IPS DF 6.9 (cell line): ENCODE data around the gene FGF21.

ENCODE experiments used
- DNase-seq: peaks from one replicate; pipeline ENCODE4 v3.0.0-alpha.2; 2013; ENCODE audit warnings: low read depth, low spot score
- H3K27ac ChIP-seq: one replicate; pipeline ENCODE4 v1.5.1; 2013; ENCODE audit warnings: low read length, control low read depth
- H3K27me3 ChIP-seq: 2 replicates; pipeline ENCODE4 v1.6.1; 2013; ENCODE audit warnings: mild to moderate bottlenecking, low read length; ENCODE audit not compliant: control insufficient read depth, insufficient read depth
- H3K36me3 ChIP-seq: 2 replicates; pipeline ENCODE4 v1.6.1; 2013; ENCODE audit warnings: low read length; ENCODE audit not compliant: control insufficient read depth, insufficient read depth
- H3K4me1 ChIP-seq: 2 replicates; pipeline ENCODE4 v1.6.1; 2013; ENCODE audit warnings: low read length; ENCODE audit not compliant: control insufficient read depth, insufficient read depth
- H3K4me3 ChIP-seq: 2 replicates; pipeline ENCODE4 v1.5.1; 2013; ENCODE audit warnings: mild to moderate bottlenecking, low read length
- H3K9me3 ChIP-seq: 2 replicates; pipeline ENCODE4 v1.6.1; 2013; ENCODE audit warnings: low read length, inconsistent platforms; ENCODE audit not compliant: control insufficient read depth, insufficient read depth
- WGBS: extraction: QIAGEN DNeasy Blood & Tissue Kit; methylation state at CpG from one replicate; pipeline ENCODE4 v1.1.7; 2013; ENCODE audit warnings: mixed read lengths, missing lambda C conversion rate; ENCODE audit not compliant: insufficient read length, insufficient coverage; 5-methylcytosine and 5-hydroxymethylcytosine counted together

FGF21 gene

DNA sequence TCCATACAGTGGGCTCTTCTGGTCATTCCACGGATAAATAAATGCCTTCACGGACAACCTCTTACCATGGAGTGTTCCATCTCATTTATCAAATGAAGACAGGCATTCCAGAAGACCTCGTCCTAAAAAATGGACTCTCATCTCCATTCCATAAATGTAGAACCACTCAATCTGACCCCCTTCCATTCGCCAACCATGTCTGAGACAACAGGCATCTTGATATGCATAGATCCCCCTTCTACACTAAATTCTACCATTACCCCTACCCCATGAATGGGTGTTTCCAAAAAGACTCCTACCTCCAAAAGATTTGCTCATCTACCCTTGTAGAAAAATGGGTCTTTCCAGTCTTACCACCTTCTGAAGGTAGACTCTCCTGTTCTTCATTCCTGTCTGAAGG is 23.9 kb upstream of the FGF21 start:
- Histone ChIP-seq H3K9me3 (no peaks in the 10 kb centered on the region), H3K4me3 (no peak overlapping the region), H3K36me3 (no peaks in the 10 kb centered on the region), H3K27ac (no peak overlapping the region), H3K4me1 (0 out of 2 replicates have a peak, but pooled peaks cover 1% of the 10 kb centered on the region), H3K27me3 (no peaks in the 10 kb centered on the region)
- no peak for DNase-seq
- no CpG with 5 or more reads among the region's 4 CpGs for WGBS

DNA sequence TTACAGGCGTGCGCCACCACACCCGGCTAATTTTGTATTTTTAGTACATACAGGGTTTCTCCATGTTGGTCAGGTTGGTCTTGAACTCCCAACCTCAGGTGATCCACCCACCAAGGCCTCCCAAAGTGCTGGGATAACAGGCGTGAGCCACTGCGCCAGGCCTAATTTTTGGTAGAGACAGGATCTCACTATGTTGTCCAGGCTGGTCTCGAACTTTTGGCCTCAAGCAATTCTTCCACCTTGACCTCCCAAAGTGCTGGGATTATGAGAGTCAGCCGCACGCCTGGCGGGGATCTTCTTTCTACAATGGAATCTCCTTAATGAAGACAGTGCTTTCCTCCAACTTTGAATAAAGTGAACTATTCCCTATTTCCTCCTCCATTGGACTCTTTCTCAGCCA is 20.7 kb upstream of the FGF21 start:
- no peak for DNase-seq
- Histone ChIP-seq H3K4me3 (no peak overlapping the region), H3K27ac (no peak overlapping the region), H3K36me3 (no peaks in the 10 kb centered on the region), H3K9me3 (no peaks in the 10 kb centered on the region), H3K4me1 (no peaks in the 10 kb centered on the region; the same call in 1 of the 2 replicates), H3K27me3 (no peaks in the 10 kb centered on the region; the same call in 1 of the 2 replicates)
- no CpG with 5 or more reads among the region's 9 CpGs for WGBS

DNA sequence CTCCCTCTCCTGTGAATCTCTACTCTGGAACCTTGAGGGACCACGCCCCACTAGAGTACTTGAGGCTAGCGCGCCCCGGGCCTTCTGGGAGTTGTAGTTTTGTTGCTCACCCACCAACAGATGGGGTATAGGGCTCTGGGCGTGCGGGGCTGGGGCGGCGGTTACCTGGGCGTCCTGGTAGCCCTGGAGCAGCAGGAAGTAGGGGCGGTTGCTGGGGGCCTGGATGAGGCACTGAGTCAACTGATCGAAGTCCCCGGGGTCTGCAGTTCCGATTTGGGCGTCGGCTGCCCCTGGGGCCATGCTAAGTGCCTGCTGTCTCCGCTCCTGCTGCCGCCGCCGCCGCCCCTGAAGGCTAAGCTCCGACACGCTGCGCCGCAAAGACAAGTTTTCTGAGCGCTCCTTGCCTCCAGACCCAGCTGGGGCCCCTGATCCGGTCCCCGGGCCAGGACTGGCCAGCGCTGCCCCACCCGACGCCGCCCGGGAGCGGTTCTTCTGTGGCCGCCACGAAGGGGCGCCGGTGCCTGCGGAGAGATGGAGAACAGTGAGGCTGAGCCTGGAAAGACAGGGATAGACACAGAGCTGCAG is 20.2 kb upstream of the FGF21 start:
- Histone ChIP-seq H3K4me1 (peaks cover 3% of the 10 kb centered on the region), H3K27me3 (no peaks in the 10 kb centered on the region; the same call in 1 of the 2 replicates), H3K9me3 (no peaks in the 10 kb centered on the region), H3K4me3 (peak overlapping the region; percentile 58; the same call in 1 of the 2 replicates), H3K27ac (no peak overlapping the region), H3K36me3 (no peaks in the 10 kb centered on the region)
- DNase-seq: no peak
- whole genome bisulfite sequencing: no CpG with 5 or more reads among the region's 38 CpGs

DNA sequence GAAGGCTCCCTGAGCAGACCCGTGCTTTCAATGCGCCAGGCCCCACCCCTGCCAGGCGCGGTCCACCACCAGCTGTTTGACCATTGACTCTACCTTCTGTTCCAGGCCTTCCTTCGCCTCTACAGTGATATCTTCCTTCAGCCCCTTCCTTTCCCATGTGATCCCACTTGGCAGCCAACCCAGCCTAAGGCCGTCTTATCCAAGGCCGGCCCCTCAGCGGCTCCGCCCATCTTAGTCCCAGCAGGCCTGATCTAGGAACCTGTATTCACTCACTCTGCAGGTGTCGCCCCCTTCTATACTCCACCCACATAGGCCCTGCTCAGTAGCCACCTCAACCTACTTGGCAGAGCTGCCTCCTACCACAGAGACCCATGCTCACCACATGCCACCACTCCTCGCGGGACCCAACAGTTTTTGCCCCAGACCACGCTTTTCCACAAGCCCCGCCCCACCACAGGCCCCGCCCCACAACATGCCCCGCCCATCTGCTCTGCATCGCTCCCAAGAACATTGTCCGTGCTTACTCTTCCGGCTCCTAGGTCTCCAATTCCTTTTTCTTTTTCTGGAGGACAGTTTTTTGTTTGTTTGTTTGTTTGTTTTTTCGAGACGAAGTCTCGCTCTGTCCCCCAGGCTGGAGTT is 17.8 kb upstream of the FGF21 start:
- no peak overlapping the region for H3K27ac ChIP-seq

DNA sequence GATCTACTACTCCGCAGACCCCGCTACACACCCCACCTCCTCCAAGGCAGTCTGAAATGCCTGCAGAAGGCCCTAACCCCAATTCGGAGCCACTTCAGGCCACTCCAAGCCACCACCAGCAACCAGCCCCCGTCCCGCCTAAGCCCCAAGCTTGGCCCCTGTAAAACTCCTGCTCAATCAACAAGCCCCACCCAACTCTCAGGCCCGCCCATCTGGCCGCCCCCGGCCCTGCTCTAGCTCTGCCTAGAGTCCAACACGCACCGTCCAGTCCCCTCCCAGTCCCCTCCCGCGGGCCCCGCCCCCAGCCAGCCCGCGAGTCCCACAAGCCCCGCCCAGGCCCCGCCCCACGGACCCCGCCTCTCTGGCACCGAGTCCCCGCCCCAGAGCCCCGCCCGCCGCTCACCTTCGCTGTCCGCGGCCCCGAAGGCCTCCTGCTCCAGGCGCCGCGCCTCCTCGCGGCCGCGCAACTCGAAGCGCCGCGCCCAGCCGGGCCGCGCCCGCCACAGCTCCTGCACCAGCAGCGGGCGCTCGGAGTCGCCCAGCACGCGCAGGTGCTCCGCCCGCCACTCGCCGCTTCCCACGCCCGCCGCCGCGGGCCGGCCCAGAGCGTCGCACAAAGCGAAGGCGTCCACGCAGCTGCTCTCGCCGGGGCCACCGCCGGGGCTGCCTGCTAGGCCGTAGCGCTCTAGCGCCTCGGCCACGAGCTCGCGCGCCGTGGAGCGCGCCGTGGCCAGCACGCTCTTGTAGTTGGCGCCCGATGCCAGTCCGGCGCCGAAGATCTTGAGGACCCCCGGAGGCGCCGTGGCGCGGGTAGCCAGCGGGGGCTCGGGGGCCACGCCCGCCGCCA is 16.5 kb upstream of the FGF21 start:
- no peak for DNase-seq
- H3K9me3 ChIP-seq: no peaks in the 10 kb centered on the region
- no peaks in the 10 kb centered on the region; the same call in 1 of the 2 replicates for H3K27me3 ChIP-seq
- H3K4me3 ChIP-seq: peak overlapping the region; percentile 47
- H3K4me1 ChIP-seq: peaks cover 10% of the 10 kb centered on the region
- H3K36me3 ChIP-seq: no peaks in the 10 kb centered on the region
- no peak overlapping the region for H3K27ac ChIP-seq
- WGBS: no CpG with 5 or more reads among the region's 96 CpGs

More for the DNA sequence above, 17.8 kb upstream of the FGF21 start:
- Histone ChIP-seq H3K4me1 (peaks cover 10% of the 10 kb centered on the region), H3K27me3 (no peaks in the 10 kb centered on the region; the same call in 1 of the 2 replicates), H3K9me3 (no peaks in the 10 kb centered on the region), H3K36me3 (no peaks in the 10 kb centered on the region), H3K4me3 (no peak overlapping the region)
- no CpG with 5 or more reads among the region's 22 CpGs for WGBS
- DNase-seq: no peak

DNA sequence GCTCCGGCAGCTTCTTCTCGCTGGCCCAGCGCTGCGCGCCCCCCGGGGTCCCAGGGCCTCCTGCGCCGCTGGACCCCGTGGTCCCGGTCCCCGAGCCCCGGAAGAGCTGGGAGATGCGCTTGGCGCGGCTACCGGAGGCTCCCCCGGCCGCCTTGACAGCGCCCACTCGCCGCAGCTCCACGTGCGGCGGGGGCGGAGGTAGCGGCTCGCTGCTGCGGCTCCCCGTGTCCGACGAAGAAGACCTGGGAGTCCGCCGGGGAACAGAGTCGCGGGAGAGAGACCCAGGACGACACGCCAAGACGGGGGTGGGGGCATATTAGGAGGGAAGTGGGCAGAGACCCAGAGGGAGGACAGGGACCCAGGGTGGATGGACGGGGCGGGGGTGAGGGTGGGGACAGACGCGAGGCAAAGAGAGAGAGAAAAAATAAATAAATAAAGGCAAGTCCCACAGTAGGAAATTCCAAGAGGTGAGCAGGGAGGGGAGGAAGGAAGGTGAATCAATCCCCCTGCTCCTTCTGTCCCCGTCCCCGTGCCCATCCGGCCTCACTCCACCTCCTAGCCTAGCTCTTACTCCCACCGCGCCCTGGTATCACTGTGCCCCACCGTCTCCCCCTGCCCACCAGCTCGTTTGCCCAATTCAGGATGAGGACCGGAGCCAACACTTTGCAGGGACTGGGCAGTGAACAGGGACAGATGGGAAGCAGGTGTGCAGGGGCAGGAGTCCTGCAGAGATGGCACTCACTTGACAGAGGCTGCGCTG is 15.7 kb upstream of the FGF21 start:
- Histone ChIP-seq H3K9me3 (no peaks in the 10 kb centered on the region), H3K4me1 (peaks cover 10% of the 10 kb centered on the region), H3K36me3 (no peaks in the 10 kb centered on the region), H3K27ac (no peak overlapping the region), H3K4me3 (peak overlapping the region; percentile 47), H3K27me3 (no peaks in the 10 kb centered on the region; the same call in 1 of the 2 replicates)
- no CpG with 5 or more reads among the region's 51 CpGs for WGBS
- no peak for DNase-seq

DNA sequence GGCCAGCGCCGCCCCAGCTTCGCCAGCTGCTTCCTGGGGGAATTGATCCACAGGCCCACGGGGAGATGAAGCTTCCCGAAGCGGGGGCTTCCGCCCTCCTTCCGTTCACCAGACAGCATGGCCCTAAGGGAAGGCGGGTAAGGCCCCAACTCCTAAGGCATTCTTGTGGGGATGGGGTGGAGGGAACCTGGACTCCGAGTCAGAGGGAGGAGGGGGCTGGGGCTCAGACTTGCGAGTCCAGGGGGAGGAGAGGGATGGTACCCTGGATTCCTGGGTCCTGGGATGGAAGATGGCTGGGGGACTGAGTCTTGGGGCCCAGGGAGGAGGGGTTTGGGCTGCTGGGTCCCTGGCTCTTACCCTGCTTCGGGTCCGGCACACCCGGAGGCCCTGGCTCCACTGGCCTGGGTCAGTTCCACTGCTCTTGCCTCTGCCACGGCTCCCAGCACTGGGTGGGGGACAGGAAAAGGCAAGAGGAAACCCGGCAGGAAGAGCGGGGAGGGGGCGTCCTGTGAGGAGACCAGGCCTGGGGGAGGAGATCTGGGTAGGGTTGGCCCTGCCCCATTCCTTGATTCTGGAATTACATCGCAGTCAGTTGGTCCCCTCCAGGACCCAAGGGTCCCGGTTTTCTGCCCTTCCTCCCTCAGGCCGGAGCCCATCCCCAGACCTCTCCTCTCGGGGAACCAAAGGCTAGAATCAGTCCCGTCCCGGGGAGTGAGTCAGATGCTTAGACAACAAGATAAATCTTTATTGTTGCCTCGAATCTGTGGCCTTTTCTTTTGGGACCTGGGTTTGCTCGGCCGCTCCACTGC is 15.0 kb upstream of the FGF21 start, which contains the start of gene RASIP1:
Gene RASIP1 (minus strand): TSS at position 447 of the 809 bp plus-strand sequence. CDS start 328 bp downstream, at position 119.
- peak within 1 kb of the TSS; percentile 47 for H3K4me3 ChIP-seq
- H3K27ac ChIP-seq: no peak within 1 kb of the TSS
- no peak for DNase-seq
- no peaks in the 10 kb centered on the region for H3K9me3 ChIP-seq
- H3K36me3 ChIP-seq: no peaks in the 10 kb centered on the region
- WGBS: no CpG with 5 or more reads among the region's 27 CpGs
- peaks cover 10% of the 10 kb centered on the region for H3K4me1 ChIP-seq
- H3K27me3 ChIP-seq: no peaks in the 10 kb centered on the region; the same call in 1 of the 2 replicates

DNA sequence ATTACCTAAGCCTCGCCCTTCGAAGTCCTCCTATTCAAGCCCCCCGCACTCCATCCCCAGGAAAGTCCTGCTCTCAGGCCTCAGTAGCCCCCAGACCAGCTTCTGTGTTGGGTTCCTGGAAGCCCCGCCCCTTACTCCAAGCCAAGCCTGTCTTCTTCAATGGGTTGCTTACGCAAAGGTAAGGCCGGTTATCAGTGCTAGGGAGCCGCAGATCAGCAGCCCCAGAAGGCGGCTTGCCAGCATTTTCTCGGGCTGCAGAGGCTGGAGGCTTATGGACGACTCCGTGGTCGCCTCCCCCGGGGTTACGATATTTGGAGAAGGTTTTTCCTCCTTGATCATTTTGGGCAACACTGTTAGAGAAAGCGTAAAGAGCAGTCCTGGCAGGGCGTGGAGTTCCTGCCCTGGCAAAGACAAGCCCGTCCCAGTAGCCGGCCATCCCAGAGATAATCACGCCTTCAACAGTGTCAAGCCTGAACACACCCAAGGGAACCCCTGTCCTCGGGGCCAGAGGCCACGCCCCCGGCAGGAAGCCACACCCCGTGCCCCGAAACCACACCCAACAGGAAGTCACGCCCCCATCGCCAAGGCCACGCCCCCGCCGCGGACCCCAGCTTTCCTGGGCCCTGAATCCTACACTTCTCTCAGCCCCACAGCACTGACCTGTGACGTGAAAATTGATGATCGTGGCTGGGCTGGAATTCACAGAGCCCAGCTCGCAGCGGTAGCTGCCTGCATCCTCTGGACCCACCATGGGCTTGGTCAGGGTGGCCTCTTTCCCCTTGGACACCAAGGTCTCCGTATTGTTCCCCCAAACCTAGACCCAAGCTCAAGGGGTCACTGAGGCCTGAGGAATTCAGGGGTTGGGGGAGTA is 14.0 kb upstream of the FGF21 start:
- no peaks in the 10 kb centered on the region for H3K9me3 ChIP-seq
- WGBS: no CpG with 5 or more reads among the region's 35 CpGs
- peaks cover 14% of the 10 kb centered on the region for H3K4me1 ChIP-seq
- DNase-seq: no peak
- H3K27ac ChIP-seq: no peak overlapping the region
- H3K36me3 ChIP-seq: no peaks in the 10 kb centered on the region
- no peak overlapping the region for H3K4me3 ChIP-seq
- H3K27me3 ChIP-seq: no peaks in the 10 kb centered on the region; the same call in 1 of the 2 replicates

DNA sequence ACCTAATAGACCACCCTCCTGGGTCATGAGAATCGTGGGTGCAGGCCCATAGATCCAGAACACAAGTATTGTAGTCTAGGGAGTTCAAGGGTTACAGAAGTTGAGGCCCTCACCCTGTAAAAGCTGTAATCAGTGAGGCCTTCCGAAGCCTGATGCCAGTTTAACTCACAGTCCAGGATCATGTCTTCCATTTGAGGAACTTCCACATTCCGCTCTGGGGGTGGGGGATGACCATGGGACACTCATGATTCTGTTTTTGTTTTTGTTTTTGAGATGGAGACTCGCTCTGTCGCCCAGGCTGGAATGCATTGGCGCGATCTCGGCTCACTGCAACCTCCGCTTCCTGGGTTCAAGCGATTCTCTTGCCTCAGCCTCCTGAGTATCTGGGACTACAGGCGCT is 13.2 kb upstream of the FGF21 start:
- WGBS: no CpG with 5 or more reads among the region's 11 CpGs
- Histone ChIP-seq H3K4me3 (no peak overlapping the region), H3K4me1 (peaks cover 14% of the 10 kb centered on the region), H3K9me3 (no peaks in the 10 kb centered on the region), H3K27me3 (no peaks in the 10 kb centered on the region; the same call in 1 of the 2 replicates), H3K36me3 (no peaks in the 10 kb centered on the region), H3K27ac (no peak overlapping the region)
- DNase-seq: no peak
